Transverse colon (tissue), 4 donors: ENCODE results near the gene KCNRG. TPM values are rescaled to one million over a fixed set of nuclear protein-coding genes. Genes with fewer than 3 reads are reported as not detected.
"Not testable (repeated sequence)": the region's sequence is repeated elsewhere in the genome, so short reads cannot be mapped to it uniquely, and the experiment has no call there.

ENCODE experiments used
- DNase-seq: peaks from one replicate; pipeline ENCODE4 v3.0.0-alpha.2; 2019
- H3K27ac ChIP-seq, 4 donors: fragments of 200-600 bp; sonication (generic); 2 replicates each; pipeline ENCODE4 v1.5.1; 2016 to 2018; ENCODE audit warnings: inconsistent platforms in 4 of 4
- H3K27me3 ChIP-seq: fragments of 200-600 bp; sonication (generic); 2 replicates; pipeline ENCODE4 v1.5.1; 2017; ENCODE audit warnings: inconsistent platforms
- H3K36me3 ChIP-seq, 4 donors: fragments of 200-600 bp; sonication (generic); 2 replicates each; pipeline ENCODE4 v1.5.1; 2017 to 2019; ENCODE audit warnings: inconsistent platforms in 4 of 4
- H3K4me1 ChIP-seq, 4 donors: fragments of 200-600 bp; sonication (generic); 2 replicates each; pipeline ENCODE4 v1.5.1; 2017 to 2020; ENCODE audit warnings: inconsistent platforms in 4 of 4
- H3K4me3 ChIP-seq, 4 donors: fragments of 200-600 bp; sonication (generic); 1 replicate in 1 of 4; 2 replicates in 3 of 4; pipeline versions ENCODE4 v1.5.1 to v1.6.1; 2017 to 2019; ENCODE audit warnings: inconsistent platforms in 4 of 4
- H3K9me3 ChIP-seq, 2 donors: fragments of 200-600 bp; sonication (generic); 2 replicates each; pipeline ENCODE4 v1.5.1; 2017 to 2019; ENCODE audit warnings: inconsistent platforms in 2 of 2
- CTCF ChIP-seq, 5 experiments: fragments of 200-600 bp in 3 of 5; fragments of 450-650 bp in 2 of 5; sonication (generic) in 3 of 5; IDR thresholded peaks; 1 replicate in 2 of 5; 2 replicates in 3 of 5; pipeline ENCODE4 v1.5.1; 2016 to 2017; ENCODE audit warnings: antibody characterized with exemption in 5 of 5, inconsistent platforms in 3 of 5, mild to moderate bottlenecking in 2 of 5, moderate library complexity in 1 of 5
- EP300 ChIP-seq: sonication (generic); formaldehyde crosslinking; IDR thresholded peaks from one replicate; pipeline ENCODE4 v1.6.1; 2017; ENCODE audit warnings: antibody characterized with exemption, low read depth
- POLR2A ChIP-seq: fragments of 450-650 bp; IDR thresholded peaks from one replicate; pipeline ENCODE4 v1.6.1; 2016; ENCODE audit warnings: antibody characterized with exemption, mild to moderate bottlenecking, moderate library complexity
- POLR2AphosphoS5 ChIP-seq, 3 donors: sonication (generic); formaldehyde crosslinking; IDR thresholded peaks; one replicate each; pipeline ENCODE4 v1.6.1; 2016; ENCODE audit warnings: antibody characterized with exemption in 3 of 3
- WGBS, 2 donors: methylation state at CpG; one replicate each; pipeline ENCODE4 v1.1.5; 2018; ENCODE audit warnings: low coverage in 1 of 2; 5-methylcytosine and 5-hydroxymethylcytosine counted together
- in situ Hi-C, 4 donors: fragments of 200-750 bp; cut with MboI; loops; one replicate each; pipeline versions ENCODE4 v1.15.0 to v1.15.1; 2017; ENCODE audit warnings: low sequenced_read_pairs in 3 of 4, low pct_ligation_motif_present in 1 of 4, low pct_unique_long_range_greater_than_20kb in 1 of 4
- intact Hi-C: fragments of 100-400 bp; cut with DNase I; formaldehyde crosslinking; loops from one replicate; pipeline ENCODE4 v1.15.1; 2023; ENCODE audit warnings: low total_unique reads
- total RNA-seq, 4 donors: library from RNA; depleted of rRNA; stranded (reverse); fragments of >200 nt; gene quantifications; one replicate each; pipeline ENCODE4 v1.1.0, GENCODE V29; 2016

Gene KCNRG
- total RNA-seq, 4 donors from 2014 or later = 2.9 to 3.7 TPM; not detected in 2

GRCh38 chr13:50052478-50052877 is 37.2 kb downstream of the KCNRG start:
- Histone ChIP-seq H3K27ac (no peak overlapping the region), H3K27me3 (no peaks in the 10 kb centered on the region), H3K4me3 (no peak overlapping the region), H3K9me3 (no peaks in the 10 kb centered on the region), H3K36me3 (no peaks in the 10 kb centered on the region), H3K4me1 (no peaks in the 10 kb centered on the region)
- intact Hi-C loops = no loop called here
- in situ Hi-C loops = no loop called here
- no peak for TF ChIP-seq POLR2A
- no peak for TF ChIP-seq EP300
- no peak for TF ChIP-seq CTCF (IDR thresholded peaks at IDR 0.05)
- no peak for TF ChIP-seq POLR2AphosphoS5 (IDR thresholded peaks at IDR 0.05)
- DNase-seq = no peak
- WGBS, 2 donors = 80 to 89% methylated on average over 4 of the region's 4 CpGs

- no peak overlapping the region for H3K27ac ChIP-seq
- no peak for TF ChIP-seq POLR2AphosphoS5 (IDR thresholded peaks at IDR 0.05)
- no peak for TF ChIP-seq POLR2A
- no peak for TF ChIP-seq CTCF (IDR thresholded peaks at IDR 0.05)
- TF ChIP-seq EP300 = no peak
- in situ Hi-C loops (no loop called here), intact Hi-C loops (no loop called here)
- H3K9me3 ChIP-seq = no peaks in the 10 kb centered on the region
- DNase-seq = no peak
- no peak overlapping the region for H3K4me3 ChIP-seq
- WGBS, 2 donors = 65 to 67% methylated on average over 1 of the region's 1 CpG
- H3K27me3 ChIP-seq = no peaks in the 10 kb centered on the region
- no peaks in the 10 kb centered on the region for H3K36me3 ChIP-seq
- H3K4me1 ChIP-seq = no peaks in the 10 kb centered on the region
These were observed 38.6 kb downstream of the KCNRG start for GRCh38 chr13:50053844-50054243.

- Histone ChIP-seq H3K9me3 (no peaks in the 10 kb centered on the region), H3K27me3 (no peaks in the 10 kb centered on the region), H3K36me3 (peaks cover 0 to 7% (median 0%) of the 10 kb centered on the region in 4 donors), H3K27ac (no peak overlapping the region), H3K4me3 (no peak overlapping the region), H3K4me1 (no peaks in the 10 kb centered on the region)
- no peak for TF ChIP-seq POLR2AphosphoS5 (IDR thresholded peaks at IDR 0.05)
- no peak for TF ChIP-seq EP300
- no peak for TF ChIP-seq CTCF (IDR thresholded peaks at IDR 0.05)
- no peak for TF ChIP-seq POLR2A
- in situ Hi-C loops = no loop called here
- DNase-seq = no peak
- intact Hi-C loops = no loop called here
- 73 to 80% methylated on average over 1 of the region's 1 CpG for WGBS, 2 donors
These were observed 40.2 kb downstream of the KCNRG start for GRCh38 chr13:50055454-50055853.

- 88 to 95% methylated on average over 1 of the region's 1 CpG for WGBS, 2 donors
- Histone ChIP-seq H3K36me3 (peaks cover 0 to 9% (median 0%) of the 10 kb centered on the region in 4 donors), H3K4me3 (no peak overlapping the region), H3K27ac (no peak overlapping the region), H3K4me1 (no peaks in the 10 kb centered on the region), H3K27me3 (no peaks in the 10 kb centered on the region), H3K9me3 (no peaks in the 10 kb centered on the region)
- in situ Hi-C loops = loop anchor here in 2 of 4 donors (10.0 kb wide), 2 partner anchors 46 to 56 kb away; partner anchors contain the start of gene KCNRG (in 1 of the 2)
- intact Hi-C loops = no loop called here
- TF ChIP-seq CTCF (IDR thresholded peaks at IDR 0.05) (no peak), POLR2A (no peak)
- DNase-seq = no peak
These were observed 45.5 kb downstream of the KCNRG start for GRCh38 chr13:50060718-50061117.

GRCh38 chr13:50062336-50062735 is 47.1 kb downstream of the KCNRG start:
- WGBS, 2 donors = 98 to 100% methylated on average over 1 to 7 of the region's 7 CpGs
- intact Hi-C loops, H3K9me3 ChIP-seq, H3K4me3 ChIP-seq, H3K27ac ChIP-seq, DNase-seq, H3K4me1 ChIP-seq, H3K27me3 ChIP-seq: not testable (repeated sequence)
- peaks cover 0 to 19% (median 2%) of the 10 kb centered on the region in 4 donors for H3K36me3 ChIP-seq
- in situ Hi-C loops = loop anchor here in 2 of 4 donors (10.0 kb wide), 2 partner anchors 48 to 58 kb away; partner anchors contain the start of gene KCNRG (in 1 of the 2)
